IMR-90 (cell line): ENCODE measurements around the gene RHO.

Experiments
- CTCF ChIP-seq: conservative IDR thresholded peaks from 2 replicates; pipeline ENCODE4 v1.5.1; 2012; ENCODE audit warnings: mild to moderate bottlenecking, low read depth, low read length, improper control_type of control experiment
- POLR2A ChIP-seq: IDR thresholded peaks from 2 replicates; pipeline ENCODE4 v1.6.1; 2012; ENCODE audit warnings: mild to moderate bottlenecking, low read depth, low read length
- RAD21 ChIP-seq: IDR thresholded peaks from 2 replicates; pipeline ENCODE4 v1.6.1; 2012; ENCODE audit warnings: low read length, improper control_type of control experiment
- SMC3 ChIP-seq: fragments of 150-350 bp; IDR thresholded peaks from 2 replicates; pipeline ENCODE4 v1.6.1; 2016; ENCODE audit warnings: low read depth, mild to moderate bottlenecking, antibody characterized with exemption, low read length, moderate library complexity

GRCh38 chr3:129518581-129518980, 9.9 kb upstream of the RHO start:
- TF ChIP-seq CTCF, result no peak
- TF ChIP-seq RAD21, result no peak
- no peak for TF ChIP-seq POLR2A
- TF ChIP-seq SMC3, result no peak
